ENCODE measurements around the gene KCNK10.

Gene KCNK10

DNA sequence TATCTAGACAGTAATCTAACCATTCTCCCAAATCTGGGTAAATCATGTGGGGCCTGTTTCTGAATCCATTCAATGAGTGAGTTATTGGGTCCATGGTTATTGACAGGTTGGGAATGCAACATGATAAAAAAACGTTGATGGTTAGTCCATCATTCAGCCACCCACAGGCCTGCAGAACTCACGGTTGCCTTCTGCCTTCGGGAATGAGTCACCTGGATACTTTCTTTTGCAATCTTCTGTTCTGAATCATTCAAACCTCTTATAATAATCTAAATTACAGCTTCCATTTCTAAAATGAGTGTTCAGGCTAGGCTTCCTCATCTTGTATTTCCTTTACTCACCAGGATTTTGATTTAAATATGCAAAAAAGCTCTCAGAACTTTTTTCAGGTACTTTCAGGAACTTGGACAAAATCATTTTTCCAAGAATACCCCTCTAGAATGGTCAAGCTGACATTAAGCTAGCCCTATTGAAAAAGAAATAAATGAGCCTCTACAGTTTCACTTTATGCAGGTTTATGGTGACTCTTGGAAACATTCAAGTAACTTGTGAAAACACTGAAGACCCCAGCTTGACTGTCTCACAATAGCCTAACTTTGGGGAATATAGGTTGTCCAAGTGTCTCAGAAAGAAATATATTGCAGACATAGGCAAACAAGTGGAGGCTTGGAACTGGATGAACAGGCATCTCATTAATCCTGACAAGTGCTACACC lies 94.4 kb downstream of the KCNK10 start:
- H3K4me1 ChIP-seq (ENCODE audit: low read length), result peaks cover 31% of the 10 kb centered on the region

DNA sequence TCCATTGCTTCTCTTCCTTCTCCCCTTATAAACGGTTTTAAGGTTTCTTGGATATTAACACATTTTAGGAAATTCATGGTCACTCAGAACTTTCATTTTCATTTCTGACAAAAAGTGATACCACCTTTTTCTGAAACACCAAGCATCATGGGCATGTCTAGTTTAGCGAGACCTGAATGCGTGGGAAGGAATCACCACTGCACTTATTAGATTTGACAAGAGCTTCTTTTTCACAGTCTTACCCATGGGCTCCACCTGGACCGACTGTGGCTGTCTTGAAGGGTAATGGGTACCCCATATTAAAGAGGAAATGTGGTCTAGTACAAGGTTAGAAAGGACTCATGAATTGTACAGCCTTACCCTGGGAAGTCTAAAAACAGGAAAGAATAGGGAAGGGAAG lies 95.4 kb downstream of the KCNK10 start:
- H3K27ac ChIP-seq (ENCODE audit: low read length), result no peak overlapping the region
- no peak overlapping the region for H2AFZ ChIP-seq (ENCODE audit: low read depth, low read length)
- no peaks in the 10 kb centered on the region for H4K20me1 ChIP-seq (ENCODE audit: insufficient read depth, low read length)
- H3K4me1 ChIP-seq (ENCODE audit: low read length), result peaks cover 31% of the 10 kb centered on the region
- TF ChIP-seq EZH2phosphoT487 (IDR thresholded peaks at IDR 0.05; ENCODE audit: low read depth), result no peak
- TF ChIP-seq, protein P1, sequence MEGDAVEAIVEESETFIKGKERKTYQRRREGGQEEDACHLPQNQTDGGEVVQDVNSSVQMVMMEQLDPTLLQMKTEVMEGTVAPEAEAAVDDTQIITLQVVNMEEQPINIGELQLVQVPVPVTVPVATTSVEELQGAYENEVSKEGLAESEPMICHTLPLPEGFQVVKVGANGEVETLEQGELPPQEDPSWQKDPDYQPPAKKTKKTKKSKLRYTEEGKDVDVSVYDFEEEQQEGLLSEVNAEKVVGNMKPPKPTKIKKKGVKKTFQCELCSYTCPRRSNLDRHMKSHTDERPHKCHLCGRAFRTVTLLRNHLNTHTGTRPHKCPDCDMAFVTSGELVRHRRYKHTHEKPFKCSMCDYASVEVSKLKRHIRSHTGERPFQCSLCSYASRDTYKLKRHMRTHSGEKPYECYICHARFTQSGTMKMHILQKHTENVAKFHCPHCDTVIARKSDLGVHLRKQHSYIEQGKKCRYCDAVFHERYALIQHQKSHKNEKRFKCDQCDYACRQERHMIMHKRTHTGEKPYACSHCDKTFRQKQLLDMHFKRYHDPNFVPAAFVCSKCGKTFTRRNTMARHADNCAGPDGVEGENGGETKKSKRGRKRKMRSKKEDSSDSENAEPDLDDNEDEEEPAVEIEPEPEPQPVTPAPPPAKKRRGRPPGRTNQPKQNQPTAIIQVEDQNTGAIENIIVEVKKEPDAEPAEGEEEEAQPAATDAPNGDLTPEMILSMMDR (IDR thresholded peaks at IDR 0.05; ENCODE audit: low read depth, low read length), result no peak
- H3K36me3 ChIP-seq (replicated peaks; ENCODE audit: low read depth, low read length), result no peaks in the 10 kb centered on the region
- H3K4me3 ChIP-seq (ENCODE audit: low read length), result no peak overlapping the region
- H3K27me3 ChIP-seq (ENCODE audit: low read depth, low read length), result no peaks in the 10 kb centered on the region
- no peak overlapping the region for H3K4me2 ChIP-seq (ENCODE audit: low read length)
- H3K9ac ChIP-seq (ENCODE audit: low read length), result no peak overlapping the region
- H3K79me2 ChIP-seq (ENCODE audit: low read length), result no peaks in the 10 kb centered on the region
- peaks cover 9% of the 10 kb centered on the region; the same call in 1 of the 2 replicates for H3K9me3 ChIP-seq (ENCODE audit: insufficient read depth, low read length)

More for the DNA sequence above, 94.4 kb downstream of the KCNK10 start:
- no peak for TF ChIP-seq EZH2phosphoT487 (IDR thresholded peaks at IDR 0.05; ENCODE audit: low read depth)
- TF ChIP-seq, protein P1 (IDR thresholded peaks at IDR 0.05; ENCODE audit: low read depth, low read length), result no peak
- no peak overlapping the region for H3K9ac ChIP-seq (ENCODE audit: low read length)
- H3K4me2 ChIP-seq (ENCODE audit: low read length), result no peak overlapping the region; the same call in 1 of the 2 replicates
- H2AFZ ChIP-seq (ENCODE audit: low read depth, low read length), result no peak overlapping the region
- no peaks in the 10 kb centered on the region for H3K36me3 ChIP-seq (replicated peaks; ENCODE audit: low read depth, low read length)
- no peak overlapping the region for H3K4me3 ChIP-seq (ENCODE audit: low read length)
- H3K79me2 ChIP-seq (ENCODE audit: low read length), result no peaks in the 10 kb centered on the region
- no peak overlapping the region for H3K27ac ChIP-seq (ENCODE audit: low read length)
- no peaks in the 10 kb centered on the region; the same call in 1 of the 2 replicates for H3K9me3 ChIP-seq (ENCODE audit: insufficient read depth, low read length)
- no peaks in the 10 kb centered on the region for H3K27me3 ChIP-seq (ENCODE audit: low read depth, low read length)
- no peaks in the 10 kb centered on the region for H4K20me1 ChIP-seq (ENCODE audit: insufficient read depth, low read length)

DNA sequence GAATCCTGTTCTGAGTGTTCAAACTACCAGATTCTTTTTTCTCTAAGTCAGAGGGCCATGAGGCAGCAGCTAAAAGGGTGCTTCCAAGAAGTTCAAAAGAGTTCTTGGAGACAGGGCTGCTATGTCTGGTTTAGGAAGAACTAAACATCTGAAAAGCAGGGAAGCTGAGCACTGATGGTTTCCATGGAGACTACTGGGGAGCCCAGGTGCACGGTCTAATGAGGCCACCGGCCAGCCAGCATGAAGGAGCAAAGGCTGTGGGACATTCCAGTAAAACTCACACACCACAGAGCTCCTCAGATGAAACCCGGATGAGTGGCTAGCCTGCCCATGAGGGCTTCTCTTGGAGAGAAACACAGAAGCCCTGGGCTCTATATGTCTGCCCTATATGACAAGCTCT lies 97.3 kb downstream of the KCNK10 start:
- Histone ChIP-seq H3K27me3 (ENCODE audit: low read depth, low read length) (no peaks in the 10 kb centered on the region), H3K9ac (ENCODE audit: low read length) (no peak overlapping the region)

More for the DNA sequence above, 97.3 kb downstream of the KCNK10 start:
- Histone ChIP-seq H4K20me1 (ENCODE audit: insufficient read depth, low read length) (no peaks in the 10 kb centered on the region), H2AFZ (ENCODE audit: low read depth, low read length) (no peak overlapping the region), H3K4me3 (ENCODE audit: low read length) (no peak overlapping the region), H3K79me2 (ENCODE audit: low read length) (no peaks in the 10 kb centered on the region), H3K36me3 (replicated peaks; ENCODE audit: low read depth, low read length) (no peaks in the 10 kb centered on the region), H3K4me1 (ENCODE audit: low read length) (peaks cover 31% of the 10 kb centered on the region), H3K27ac (ENCODE audit: low read length) (no peak overlapping the region), H3K4me2 (ENCODE audit: low read length) (peak overlapping the region; percentile 35), H3K9me3 (ENCODE audit: insufficient read depth, low read length) (peaks cover 10% of the 10 kb centered on the region; the same call in 1 of the 2 replicates)
- no peak for TF ChIP-seq EZH2phosphoT487 (IDR thresholded peaks at IDR 0.05; ENCODE audit: low read depth)
- TF ChIP-seq, protein P1 (IDR thresholded peaks at IDR 0.05; ENCODE audit: low read depth, low read length), result no peak

All from OCI-LY3 (cell line).